ENCODE results near the gene CNBD2. TPM values are rescaled to one million over a fixed set of nuclear protein-coding genes. Genes with fewer than 3 reads are reported as not detected.
"Not testable (repeated sequence)": the region's sequence is repeated elsewhere in the genome, so short reads cannot be mapped to it uniquely, and the experiment has no call there.

Gene CNBD2
- total RNA-seq, 2 donors from 2014 or later, result 1.0 to 4.0 TPM

GRCh38 chr20:36040571-36040970 is 72.2 kb downstream of the CNBD2 start:
- Histone ChIP-seq H3K36me3 (no peaks in the 10 kb centered on the region), H3K4me3 (no peak overlapping the region), H3K27me3 (no peaks in the 10 kb centered on the region), H3K4me1 (no peaks in the 10 kb centered on the region), H3K27ac (no peak overlapping the region), H3K9me3 (no peaks in the 10 kb centered on the region)
- DNase-seq (ENCODE audit: low spot score), result no peak
- TF ChIP-seq CTCF (IDR thresholded peaks at IDR 0.05), result no peak

GRCh38 chr20:36043441-36043840 is 75.1 kb downstream of the CNBD2 start:
- Histone ChIP-seq H3K27me3 (no peaks in the 10 kb centered on the region), H3K36me3 (no peaks in the 10 kb centered on the region), H3K27ac (no peak overlapping the region), H3K9me3 (no peaks in the 10 kb centered on the region), H3K4me3 (no peak overlapping the region), H3K4me1 (peaks cover 0 to 24% of the 10 kb centered on the region in 2 donors)
- DNase-seq (ENCODE audit: low spot score), result no peak
- no peak for TF ChIP-seq CTCF (IDR thresholded peaks at IDR 0.05)

GRCh38 chr20:36043892-36044515 is 75.6 kb downstream of the CNBD2 start:
- Histone ChIP-seq H3K9me3 (no peaks in the 10 kb centered on the region), H3K36me3 (no peaks in the 10 kb centered on the region), H3K4me1 (peaks cover 0 to 24% of the 10 kb centered on the region in 2 donors), H3K27me3 (no peaks in the 10 kb centered on the region), H3K27ac (no peak overlapping the region), H3K4me3 (no peak overlapping the region)
- no peak for TF ChIP-seq CTCF (IDR thresholded peaks at IDR 0.05)
- no peak for DNase-seq (ENCODE audit: low spot score)

- Histone ChIP-seq H3K4me3 (no peak overlapping the region), H3K27ac (no peak overlapping the region), H3K27me3 (no peaks in the 10 kb centered on the region), H3K4me1 (peaks cover 0 to 24% of the 10 kb centered on the region in 2 donors), H3K9me3 (no peaks in the 10 kb centered on the region), H3K36me3 (no peaks in the 10 kb centered on the region)
- TF ChIP-seq CTCF (IDR thresholded peaks at IDR 0.05), result no peak
- DNase-seq (ENCODE audit: low spot score), result no peak
Measured at GRCh38 chr20:36045373-36045714, 77.0 kb downstream of the CNBD2 start.

GRCh38 chr20:36046073-36046798 is 77.8 kb downstream of the CNBD2 start:
- not testable (repeated sequence) for H3K36me3 ChIP-seq; H3K4me3 ChIP-seq; H3K27me3 ChIP-seq; DNase-seq (ENCODE audit: low spot score); H3K27ac ChIP-seq; H3K9me3 ChIP-seq
- peaks cover 0 to 28% of the 10 kb centered on the region in 2 donors for H3K4me1 ChIP-seq

GRCh38 chr20:36049408-36049807 is 81.0 kb downstream of the CNBD2 start:
- not testable (repeated sequence) for DNase-seq (ENCODE audit: low spot score); H3K27me3 ChIP-seq; H3K36me3 ChIP-seq; H3K9me3 ChIP-seq
- peaks cover 0 to 31% of the 10 kb centered on the region in 2 donors for H3K4me1 ChIP-seq
- H3K27ac ChIP-seq, result peak overlapping the region in 1 of 2 donors; percentile 99
- peak overlapping the region; percentile 98 to 100 for H3K4me3 ChIP-seq
